Omental fat pad (tissue), 4 donors: ENCODE data around the gene RESP18. TPM values are rescaled to one million over a fixed set of nuclear protein-coding genes. Genes with fewer than 3 reads are reported as not detected.

Source experiments
- ATAC-seq: fragments of 150-250 bp; one replicate; pipeline ENCODE4 v1.9.1; 2016; ENCODE audit warnings: mild to moderate bottlenecking, moderate library complexity; ENCODE audit not compliant: low FRiP score
- DNase-seq: peaks from one replicate; pipeline ENCODE4 v3.0.0-alpha.2; 2019; ENCODE audit warnings: low spot score
- CTCF ChIP-seq, 3 donors: fragments of 450-650 bp; IDR thresholded peaks; one replicate each; pipeline ENCODE4 v1.5.1; 2016 to 2017; ENCODE audit warnings: antibody characterized with exemption in 3 of 3, mild to moderate bottlenecking in 3 of 3, moderate library complexity in 2 of 3
- small RNA-seq: library from RNA; depleted of rRNA; stranded (forward); fragments of <200 nt; gene quantifications from one replicate; pipeline ENCODE3, GENCODE V24; 2016
- total RNA-seq, 4 donors: library from RNA; depleted of rRNA; stranded (reverse); fragments of >200 nt; gene quantifications; one replicate each; pipeline ENCODE4 v1.1.0, GENCODE V29; 2016

The RESP18 gene
- total RNA-seq, 4 donors from 2014 or later = not detected

- no peak for TF ChIP-seq CTCF (IDR thresholded peaks at IDR 0.05)
- no peak for DNase-seq
- no peak for ATAC-seq
These were observed 53.8 kb downstream of the RESP18 start for GRCh38 chr2:219278655-219279150.

- ATAC-seq = peak; percentile 15
- peak in 1 of 3 donors; percentile 83 for TF ChIP-seq CTCF (IDR thresholded peaks at IDR 0.05)
- DNase-seq = peak; percentile 68
These were observed 54.6 kb downstream of the RESP18 start for GRCh38 chr2:219277703-219278654.

Small RNA genes within 50 kb of the gene (small RNA-seq; reads per million reads assigned to genes)
- gene AC053503.3 (not detected), gene MIR153-1 (not detected)

Other genes starting within 250 kb of the RESP18 start
- gene NHEJ1, start 171.9 kb downstream of the RESP18 start, total RNA-seq = 10 to 100 TPM; 13.8 to 23.2 (median 17.5) TPM
- gene SLC23A3, start 162.7 kb downstream of the RESP18 start, total RNA-seq = 1 to 10 TPM; 1.0 to 2.7 (median 1.2) TPM
- 10 to 100 TPM; 37.0 to 77.2 (median 43.0) TPM for gene CNPPD1, start 155.8 kb downstream of the RESP18 start, total RNA-seq
- gene RETREG2, start 154.5 kb downstream of the RESP18 start, total RNA-seq = 10 to 100 TPM; 48.5 to 73.9 (median 57.7) TPM
- 10 to 100 TPM; 25.1 to 57.1 (median 40.1) TPM for gene ZFAND2B, start 126.0 kb downstream of the RESP18 start, total RNA-seq
- 10 to 100 TPM; 24.1 to 35.6 (median 28.8) TPM for gene ABCB6, start 113.8 kb downstream of the RESP18 start, total RNA-seq
- gene ATG9A, start 103.1 kb downstream of the RESP18 start, total RNA-seq = 10 to 100 TPM; 24.4 to 52.2 (median 38.6) TPM
- gene ANKZF1, start 102.9 kb downstream of the RESP18 start, total RNA-seq = 10 to 100 TPM; 13.5 to 77.4 (median 22.7) TPM
- 10 to 100 TPM in 3 of 4 donors, 1 to 10 TPM in 1; 9.0 to 21.9 (median 12.3) TPM for gene GLB1L, start 87.3 kb downstream of the RESP18 start, total RNA-seq
- 10 to 100 TPM in 3 of 4 donors, 1 to 10 TPM in 1; 9.8 to 18.9 (median 12.5) TPM for gene STK16, start 87.3 kb downstream of the RESP18 start, total RNA-seq
- gene TUBA4B, start 79.5 kb downstream of the RESP18 start, total RNA-seq = not detected
- 10 to 100 TPM; 26.9 to 74.0 (median 50.3) TPM for gene TUBA4A, start 78.8 kb downstream of the RESP18 start, total RNA-seq
- 10 to 100 TPM; 27.5 to 56.6 (median 46.8) TPM for gene DNAJB2, start 53.4 kb downstream of the RESP18 start, total RNA-seq
- gene PTPRN, start 23.3 kb downstream of the RESP18 start, total RNA-seq = 1 to 10 TPM in 1 of 4 donors, under 1 TPM in 1, not detected in 2; 0.12 to 1.0 TPM
- gene DNPEP, start 55.2 kb upstream of the RESP18 start, total RNA-seq = 10 to 100 TPM; 58.4 to 97.4 (median 85.7) TPM
- gene DES, start 85.6 kb upstream of the RESP18 start, total RNA-seq = 100 to 1,000 TPM in 3 of 4 donors, 10 to 100 TPM in 1; 39.4 to 292 (median 182) TPM
- gene SPEG, start 102.1 kb upstream of the RESP18 start, total RNA-seq = 10 to 100 TPM; 12.4 to 28.9 (median 17.7) TPM
- gene GMPPA, start 166.1 kb upstream of the RESP18 start, total RNA-seq = 10 to 100 TPM; 22.6 to 37.8 (median 29.4) TPM
- under 1 TPM in 2 of 4 donors, not detected in 2; 0.12 to 0.19 TPM for gene ASIC4, start 181.7 kb upstream of the RESP18 start, total RNA-seq
- 10 to 100 TPM; 32.6 to 70.8 (median 45.5) TPM for gene CHPF, start 211.1 kb upstream of the RESP18 start, total RNA-seq
- 1 to 10 TPM; 1.9 to 6.2 (median 2.9) TPM for gene TMEM198, start 211.3 kb upstream of the RESP18 start, total RNA-seq
- gene OBSL1, start 238.8 kb upstream of the RESP18 start, total RNA-seq = 100 to 1,000 TPM in 2 of 4 donors, 10 to 100 TPM in 2; 68.6 to 117 (median 88.7) TPM
- gene INHA, start 239.6 kb upstream of the RESP18 start, total RNA-seq = 1 to 10 TPM in 1 of 4 donors, under 1 TPM in 1, not detected in 2; 0.88 to 1.1 TPM